Gastroesophageal sphincter (tissue), 4 donors: ENCODE results near the gene SDF2L1. TPM values are rescaled to one million over a fixed set of nuclear protein-coding genes. Genes with fewer than 3 reads are reported as not detected.

Experiments
- ATAC-seq: fragments of 150-250 bp; one replicate; pipeline ENCODE4 v1.9.1; 2016; ENCODE audit warnings: mild to moderate bottlenecking, moderate library complexity
- H3K27ac ChIP-seq, 4 donors: fragments of 200-600 bp; sonication (generic) in 3 of 4; 1 replicate in 3 of 4; 2 replicates in 1 of 4; pipeline ENCODE4 v1.5.1; 2016 to 2019
- H3K27me3 ChIP-seq: fragments of 200-600 bp; sonication (generic); one replicate; pipeline ENCODE4 v1.5.1; 2019
- H3K36me3 ChIP-seq, 2 donors: fragments of 200-600 bp; sonication (generic); one replicate each; pipeline ENCODE4 v1.5.1; 2019; ENCODE audit warnings: control low read depth in 1 of 2
- H3K4me1 ChIP-seq, 3 donors: fragments of 200-600 bp; sonication (generic); 1 replicate in 2 of 3; 2 replicates in 1 of 3; pipeline ENCODE4 v1.5.1; 2016 to 2019; ENCODE audit warnings: control low read depth in 2 of 3
- H3K4me3 ChIP-seq, 2 donors: fragments of 200-600 bp; sonication (generic); one replicate each; pipeline ENCODE4 v1.5.1; 2019; ENCODE audit warnings: mild to moderate bottlenecking in 1 of 2, moderate library complexity in 1 of 2
- H3K9me3 ChIP-seq, 3 donors: fragments of 200-600 bp; sonication (generic); one replicate each; pipeline ENCODE4 v1.5.1; 2017 to 2019; ENCODE audit warnings: control low read depth in 2 of 3
- EP300 ChIP-seq: sonication (generic); formaldehyde crosslinking; IDR thresholded peaks from one replicate; pipeline ENCODE4 v1.6.1; 2017; ENCODE audit warnings: antibody characterized with exemption, mild to moderate bottlenecking
- POLR2A ChIP-seq, 2 donors: fragments of 450-650 bp; IDR thresholded peaks; one replicate each; pipeline ENCODE4 v1.6.1; 2017; ENCODE audit warnings: antibody characterized with exemption in 2 of 2, mild to moderate bottlenecking in 2 of 2, moderate library complexity in 1 of 2
- POLR2AphosphoS5 ChIP-seq: sonication (generic); formaldehyde crosslinking; IDR thresholded peaks from one replicate; pipeline ENCODE4 v1.6.1; 2017; ENCODE audit warnings: antibody characterized with exemption
- WGBS, 2 donors: methylation state at CpG; one replicate each; pipeline ENCODE4 v1.1.5; 2018; ENCODE audit warnings: low coverage in 1 of 2; 5-methylcytosine and 5-hydroxymethylcytosine counted together
- total RNA-seq, 4 donors: library from RNA; depleted of rRNA; stranded (reverse); fragments of >200 nt; gene quantifications; one replicate each; pipeline ENCODE4 v1.1.0, GENCODE V29; 2016
- TF ChIP-seq, protein P1 (sequence below), 4 experiments: fragments of 200-600 bp in 2 of 4; fragments of 450-650 bp in 2 of 4; sonication (generic) in 1 of 4; IDR thresholded peaks; one replicate each; pipeline ENCODE4 v1.5.1; 2017 to 2019; ENCODE audit warnings: antibody characterized with exemption in 4 of 4, mild to moderate bottlenecking in 2 of 4, moderate library complexity in 2 of 4

The SDF2L1 gene
- total RNA-seq, 4 donors from 2014 or later, result 20.7 to 44.1 (median 30.5) TPM

DNA sequence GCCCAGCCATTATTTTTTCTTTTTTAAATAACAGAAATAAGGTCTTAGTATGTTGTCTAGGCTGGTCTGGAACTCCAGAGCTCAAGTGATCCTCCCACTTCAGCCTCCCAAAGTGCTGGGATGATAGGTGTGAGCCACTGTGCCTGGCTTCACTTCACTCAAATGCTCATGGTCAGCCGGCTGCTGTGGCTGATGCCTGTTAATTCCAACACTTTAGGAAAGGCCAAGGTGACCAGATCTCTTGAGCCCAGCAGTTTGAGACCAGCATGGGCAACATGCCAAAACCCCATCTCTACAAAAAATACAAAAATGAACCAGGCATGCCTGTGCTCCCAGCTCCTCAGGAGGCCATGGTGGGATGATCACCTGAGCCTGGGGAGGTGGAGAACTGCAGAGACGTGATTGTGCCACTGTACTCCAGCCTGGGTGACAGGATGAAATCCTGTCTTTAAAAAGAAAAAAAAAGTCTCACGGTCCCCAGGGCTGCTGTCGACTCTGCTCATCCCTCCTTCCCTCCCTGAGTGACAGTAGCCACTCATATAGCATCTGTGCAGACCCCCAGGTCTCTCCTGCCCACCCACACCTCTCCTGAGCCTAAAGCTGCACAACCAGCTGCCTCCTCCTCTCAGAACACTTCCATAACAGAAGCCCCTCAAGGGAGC lies 15.9 kb upstream of the SDF2L1 start:
- H3K36me3 ChIP-seq, result peaks cover 0 to 20% of the 10 kb centered on the region in 2 donors
- ATAC-seq, result no peak
- H3K27me3 ChIP-seq, result no peaks in the 10 kb centered on the region
- no peak overlapping the region for H3K4me3 ChIP-seq
- no peaks in the 10 kb centered on the region for H3K9me3 ChIP-seq
- H3K27ac ChIP-seq, result no peak overlapping the region
- TF ChIP-seq, protein P1, sequence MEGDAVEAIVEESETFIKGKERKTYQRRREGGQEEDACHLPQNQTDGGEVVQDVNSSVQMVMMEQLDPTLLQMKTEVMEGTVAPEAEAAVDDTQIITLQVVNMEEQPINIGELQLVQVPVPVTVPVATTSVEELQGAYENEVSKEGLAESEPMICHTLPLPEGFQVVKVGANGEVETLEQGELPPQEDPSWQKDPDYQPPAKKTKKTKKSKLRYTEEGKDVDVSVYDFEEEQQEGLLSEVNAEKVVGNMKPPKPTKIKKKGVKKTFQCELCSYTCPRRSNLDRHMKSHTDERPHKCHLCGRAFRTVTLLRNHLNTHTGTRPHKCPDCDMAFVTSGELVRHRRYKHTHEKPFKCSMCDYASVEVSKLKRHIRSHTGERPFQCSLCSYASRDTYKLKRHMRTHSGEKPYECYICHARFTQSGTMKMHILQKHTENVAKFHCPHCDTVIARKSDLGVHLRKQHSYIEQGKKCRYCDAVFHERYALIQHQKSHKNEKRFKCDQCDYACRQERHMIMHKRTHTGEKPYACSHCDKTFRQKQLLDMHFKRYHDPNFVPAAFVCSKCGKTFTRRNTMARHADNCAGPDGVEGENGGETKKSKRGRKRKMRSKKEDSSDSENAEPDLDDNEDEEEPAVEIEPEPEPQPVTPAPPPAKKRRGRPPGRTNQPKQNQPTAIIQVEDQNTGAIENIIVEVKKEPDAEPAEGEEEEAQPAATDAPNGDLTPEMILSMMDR (IDR thresholded peaks at IDR 0.05), result no peak
- no peak for TF ChIP-seq EP300
- TF ChIP-seq POLR2A (IDR thresholded peaks at IDR 0.05), result no peak
- TF ChIP-seq POLR2AphosphoS5, result no peak
- WGBS, 2 donors, result 63 to 73% methylated on average over 3 to 4 of the region's 4 CpGs
- H3K4me1 ChIP-seq, result peaks cover 0 to 65% (median 12%) of the 10 kb centered on the region in 3 donors

DNA sequence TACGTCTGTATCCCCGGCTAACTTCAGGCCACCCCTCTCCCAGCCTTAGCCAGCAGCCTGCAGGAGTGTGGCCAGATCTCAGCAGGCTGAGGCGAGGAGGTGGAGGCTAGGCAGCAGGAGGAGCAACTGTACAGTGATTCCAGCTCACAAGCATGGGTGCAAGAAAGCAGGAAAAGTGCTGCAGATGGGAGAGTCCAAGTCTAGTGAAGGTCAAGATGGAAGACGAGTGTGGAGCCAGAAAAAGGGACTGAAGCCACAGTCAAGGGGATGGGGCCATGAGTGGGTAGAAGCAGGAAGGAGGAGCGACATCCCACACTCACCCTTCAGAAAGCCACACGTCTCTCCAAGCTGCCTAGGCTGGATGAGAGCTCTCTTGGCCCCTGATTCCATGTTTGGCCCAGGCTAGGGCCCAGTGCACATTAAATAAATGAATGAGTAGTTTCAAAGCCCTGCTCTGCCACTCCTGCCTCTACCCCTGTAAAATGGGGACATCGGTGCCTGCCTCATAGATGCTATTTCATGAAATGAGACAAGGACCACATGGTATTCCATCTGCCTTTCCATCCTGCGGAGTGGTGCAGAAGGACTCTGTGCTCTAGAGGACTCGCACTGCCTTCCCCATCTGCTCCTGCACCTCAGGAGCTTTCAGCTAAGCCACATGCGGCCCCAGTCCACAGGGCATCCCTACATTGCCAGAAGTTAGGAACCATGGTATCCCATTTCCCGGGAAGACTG lies 15.2 kb upstream of the SDF2L1 start:
- Histone ChIP-seq H3K4me3 (no peak overlapping the region), H3K4me1 (peaks cover 0 to 62% (median 12%) of the 10 kb centered on the region in 3 donors), H3K9me3 (no peaks in the 10 kb centered on the region), H3K27ac (no peak overlapping the region), H3K27me3 (no peaks in the 10 kb centered on the region), H3K36me3 (peaks cover 0 to 20% of the 10 kb centered on the region in 2 donors)
- no peak for ATAC-seq
- 66 to 71% methylated on average over 5 to 7 of the region's 11 CpGs for WGBS, 2 donors
- TF ChIP-seq, protein P1 (IDR thresholded peaks at IDR 0.05), result no peak

DNA sequence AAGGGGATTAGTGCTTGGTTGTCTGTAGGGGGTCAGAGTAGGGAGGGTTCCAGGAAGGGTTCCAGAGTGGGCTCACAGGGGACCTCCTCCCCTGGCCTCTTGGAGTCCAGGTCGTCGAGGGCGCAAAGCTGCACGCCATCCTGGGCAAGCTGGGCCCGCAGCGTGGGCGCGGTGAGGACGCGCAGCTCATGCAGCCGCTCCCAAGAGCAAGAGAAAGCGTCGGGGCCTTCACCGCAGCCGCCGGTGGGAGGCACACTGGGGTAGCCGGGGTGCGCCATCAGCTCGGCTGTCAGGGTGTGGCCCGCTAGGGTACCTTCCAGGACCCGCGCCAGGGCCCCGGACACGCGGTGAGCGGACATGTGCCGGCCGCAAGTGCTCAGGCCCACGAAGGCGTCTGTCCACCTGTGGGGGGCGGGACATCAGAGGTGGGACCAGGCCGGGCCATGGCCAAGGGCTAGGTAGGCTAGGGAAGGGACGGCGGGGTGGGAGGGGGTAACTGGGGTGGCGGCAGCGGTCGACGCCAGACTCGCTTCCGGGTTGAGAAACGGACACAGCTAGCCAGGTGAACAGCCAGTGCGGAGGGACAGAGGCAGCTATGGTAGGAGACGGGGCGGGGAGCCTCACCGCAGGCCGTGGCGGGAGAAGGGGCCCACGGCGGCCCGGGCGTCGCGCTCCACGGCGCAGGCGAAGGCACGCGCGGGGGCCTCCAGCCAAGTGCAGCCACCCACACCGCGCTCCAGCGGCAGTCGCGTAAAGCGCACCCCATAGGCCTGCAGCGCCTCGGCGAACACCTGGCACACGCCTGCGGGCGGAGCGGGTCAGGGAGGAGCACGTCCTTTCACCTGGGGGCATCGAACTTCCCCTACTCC lies 13.5 kb upstream of the SDF2L1 start:
- H3K4me1 ChIP-seq, result peaks cover 0 to 45% (median 12%) of the 10 kb centered on the region in 3 donors
- no peaks in the 10 kb centered on the region for H3K9me3 ChIP-seq
- H3K27me3 ChIP-seq, result no peaks in the 10 kb centered on the region
- TF ChIP-seq POLR2A (IDR thresholded peaks at IDR 0.05) (no peak), POLR2AphosphoS5 (no peak), EP300 (no peak)
- TF ChIP-seq, protein P1 (IDR thresholded peaks at IDR 0.05), result no peak
- peak overlapping the region in 3 of 4 donors; percentile 79 to 87 (median 83) for H3K27ac ChIP-seq
- H3K36me3 ChIP-seq, result peaks cover 0 to 6% of the 10 kb centered on the region in 2 donors
- no peak for ATAC-seq
- 35% methylated on average over 25 of the region's 74 CpGs; no CpG with 5 or more reads in 1 of the 2 donors for WGBS, 2 donors
- peak overlapping the region; percentile 41 to 98 for H3K4me3 ChIP-seq

DNA sequence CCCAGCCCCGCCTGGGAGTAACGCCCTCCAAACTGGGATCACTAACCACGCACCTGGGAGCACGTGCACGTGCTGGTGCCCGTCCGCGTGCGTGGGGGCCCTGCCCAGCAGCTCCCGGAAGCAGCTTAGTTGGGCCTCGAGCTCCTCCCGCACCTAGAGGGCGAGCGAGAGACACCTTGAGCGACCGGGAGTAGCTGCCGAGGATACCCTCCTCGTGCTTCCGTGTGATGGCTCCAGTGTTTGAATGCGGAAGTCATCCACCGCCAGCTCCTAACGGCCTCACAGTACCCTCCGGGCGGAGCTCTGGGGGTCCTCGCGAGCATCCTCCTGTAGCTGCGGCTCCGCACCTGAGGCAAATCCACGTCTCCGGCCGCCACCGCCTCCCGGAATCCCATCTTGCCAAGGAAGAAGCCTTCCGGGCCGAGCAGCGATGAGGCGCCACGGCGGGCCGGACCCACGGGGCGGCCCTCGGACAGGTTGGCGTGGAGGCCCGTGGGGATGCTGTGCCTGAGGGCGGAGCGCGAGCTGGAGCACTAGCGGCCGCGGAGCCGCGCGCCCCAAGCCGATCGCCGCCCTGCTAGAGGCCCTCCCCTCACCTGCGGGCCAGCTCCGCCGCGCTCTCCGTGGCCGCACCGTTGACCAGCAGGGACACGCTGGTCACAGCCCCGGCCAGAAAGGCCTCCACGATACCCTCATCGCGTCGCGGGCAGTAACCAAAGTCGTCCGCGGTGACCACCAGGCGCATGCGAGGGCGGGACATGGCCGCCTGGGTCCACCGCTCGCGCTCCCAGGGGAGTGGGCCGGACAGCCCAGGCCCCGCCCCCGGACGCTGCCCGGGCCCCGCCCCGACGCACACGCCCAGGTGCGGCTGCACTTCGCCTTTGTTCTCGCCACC lies 12.6 kb upstream of the SDF2L1 start, which contains the start of gene YDJC:
Gene YDJC, minus strand, starts transcription at position 768 of the 895 bp plus-strand sequence. Its CDS starts 8 bp downstream, at position 760.
- H3K4me1 ChIP-seq, result peaks cover 0 to 36% (median 8%) of the 10 kb centered on the region in 3 donors
- 4% methylated on average over 4 of the region's 93 CpGs; no CpG with 5 or more reads in 1 of the 2 donors for WGBS, 2 donors

More for the DNA sequence above, 12.6 kb upstream of the SDF2L1 start, which contains the start of gene YDJC:
- no peaks in the 10 kb centered on the region for H3K27me3 ChIP-seq
- H3K36me3 ChIP-seq, result peaks cover 0 to 5% of the 10 kb centered on the region in 2 donors
- ATAC-seq, result peak; percentile 97
- TF ChIP-seq POLR2AphosphoS5, result peak; percentile 46
- TF ChIP-seq EP300, result no peak
- TF ChIP-seq POLR2A (IDR thresholded peaks at IDR 0.05), result peak; percentile 42 to 46
- TF ChIP-seq, protein P1 (IDR thresholded peaks at IDR 0.05), result peak in 3 of 4 experiments; percentile 40 to 97 (median 80)
- no peaks in the 10 kb centered on the region for H3K9me3 ChIP-seq
- peak within 1 kb of the TSS; percentile 41 to 98 for H3K4me3 ChIP-seq
- H3K27ac ChIP-seq, result peak within 1 kb of the TSS in 3 of 4 donors; percentile 79 to 87 (median 83)
